Measurements from ENCODE around the gene ACAP3.
A peak's percentile ranks its signal among the peaks of the same experiment; 100 is the strongest.

Gene ACAP3

DNA sequence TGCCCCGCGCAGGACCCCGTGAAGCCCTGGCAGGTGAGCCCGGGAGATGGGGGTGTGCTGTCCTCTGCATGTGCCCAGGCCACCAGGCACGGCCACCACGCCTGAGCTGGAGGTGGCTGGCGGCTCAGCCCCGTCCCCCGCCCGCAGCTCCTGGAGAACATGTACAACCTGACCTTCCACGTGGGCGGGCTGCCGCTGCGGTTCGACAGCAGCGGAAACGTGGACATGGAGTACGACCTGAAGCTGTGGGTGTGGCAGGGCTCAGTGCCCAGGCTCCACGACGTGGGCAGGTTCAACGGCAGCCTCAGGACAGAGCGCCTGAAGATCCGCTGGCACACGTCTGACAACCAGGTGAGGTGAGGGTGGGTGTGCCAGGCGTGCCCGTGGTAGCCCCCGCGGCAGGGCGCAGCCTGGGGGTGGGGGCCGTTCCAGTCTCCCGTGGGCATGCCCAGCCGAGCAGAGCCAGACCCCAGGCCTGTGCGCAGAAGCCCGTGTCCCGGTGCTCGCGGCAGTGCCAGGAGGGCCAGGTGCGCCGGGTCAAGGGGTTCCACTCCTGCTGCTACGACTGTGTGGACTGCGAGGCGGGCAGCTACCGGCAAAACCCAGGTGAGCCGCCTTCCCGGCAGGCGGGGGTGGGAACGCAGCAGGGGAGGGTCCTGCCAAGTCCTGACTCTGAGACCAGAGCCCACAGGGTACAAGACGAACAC lies 25.2 kb upstream of the ACAP3 start:
- TF ChIP-seq POLR2AphosphoS5 (IDR thresholded peaks at IDR 0.05; ENCODE audit: low read depth) (peak; percentile 32; the same call in 1 of the 2 replicates), GABPA (IDR thresholded peaks at IDR 0.05; ENCODE audit: low read depth) (no peak)
- no peaks in the 10 kb centered on the region for H3K27me3 ChIP-seq (ENCODE audit: insufficient read depth, poor library complexity, severe bottlenecking)
- DNase-seq (ENCODE audit: low read depth in 1 of 2, low spot score in 1 of 2): no peak
- H3K4me3 ChIP-seq (replicated peaks; ENCODE audit: insufficient read depth, low read length): no peak overlapping the region
- H3K27ac ChIP-seq (replicated peaks): no peak overlapping the region

DNA sequence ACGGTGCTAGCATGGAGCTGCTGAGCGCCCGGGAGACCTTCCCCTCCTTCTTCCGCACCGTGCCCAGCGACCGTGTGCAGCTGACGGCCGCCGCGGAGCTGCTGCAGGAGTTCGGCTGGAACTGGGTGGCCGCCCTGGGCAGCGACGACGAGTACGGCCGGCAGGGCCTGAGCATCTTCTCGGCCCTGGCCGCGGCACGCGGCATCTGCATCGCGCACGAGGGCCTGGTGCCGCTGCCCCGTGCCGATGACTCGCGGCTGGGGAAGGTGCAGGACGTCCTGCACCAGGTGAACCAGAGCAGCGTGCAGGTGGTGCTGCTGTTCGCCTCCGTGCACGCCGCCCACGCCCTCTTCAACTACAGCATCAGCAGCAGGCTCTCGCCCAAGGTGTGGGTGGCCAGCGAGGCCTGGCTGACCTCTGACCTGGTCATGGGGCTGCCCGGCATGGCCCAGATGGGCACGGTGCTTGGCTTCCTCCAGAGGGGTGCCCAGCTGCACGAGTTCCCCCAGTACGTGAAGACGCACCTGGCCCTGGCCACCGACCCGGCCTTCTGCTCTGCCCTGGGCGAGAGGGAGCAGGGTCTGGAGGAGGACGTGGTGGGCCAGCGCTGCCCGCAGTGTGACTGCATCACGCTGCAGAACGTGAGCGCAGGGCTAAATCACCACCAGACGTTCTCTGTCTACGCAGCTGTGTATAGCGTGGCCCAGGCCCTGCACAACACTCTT lies 24.5 kb upstream of the ACAP3 start:
- Histone ChIP-seq H3K27me3 (ENCODE audit: insufficient read depth, poor library complexity, severe bottlenecking) (no peaks in the 10 kb centered on the region), H3K4me3 (replicated peaks; ENCODE audit: insufficient read depth, low read length) (no peak overlapping the region), H3K27ac (replicated peaks) (no peak overlapping the region)
- DNase-seq (ENCODE audit: low read depth in 1 of 2, low spot score in 1 of 2): no peak
- no peak for TF ChIP-seq SPI1 (IDR thresholded peaks at IDR 0.05; ENCODE audit: borderline replicate concordance, low read depth)
- 0 out of 2 replicates have a peak, but pooled peaks have one; percentile 14 for TF ChIP-seq POLR2AphosphoS5 (IDR thresholded peaks at IDR 0.05; ENCODE audit: low read depth)

DNA sequence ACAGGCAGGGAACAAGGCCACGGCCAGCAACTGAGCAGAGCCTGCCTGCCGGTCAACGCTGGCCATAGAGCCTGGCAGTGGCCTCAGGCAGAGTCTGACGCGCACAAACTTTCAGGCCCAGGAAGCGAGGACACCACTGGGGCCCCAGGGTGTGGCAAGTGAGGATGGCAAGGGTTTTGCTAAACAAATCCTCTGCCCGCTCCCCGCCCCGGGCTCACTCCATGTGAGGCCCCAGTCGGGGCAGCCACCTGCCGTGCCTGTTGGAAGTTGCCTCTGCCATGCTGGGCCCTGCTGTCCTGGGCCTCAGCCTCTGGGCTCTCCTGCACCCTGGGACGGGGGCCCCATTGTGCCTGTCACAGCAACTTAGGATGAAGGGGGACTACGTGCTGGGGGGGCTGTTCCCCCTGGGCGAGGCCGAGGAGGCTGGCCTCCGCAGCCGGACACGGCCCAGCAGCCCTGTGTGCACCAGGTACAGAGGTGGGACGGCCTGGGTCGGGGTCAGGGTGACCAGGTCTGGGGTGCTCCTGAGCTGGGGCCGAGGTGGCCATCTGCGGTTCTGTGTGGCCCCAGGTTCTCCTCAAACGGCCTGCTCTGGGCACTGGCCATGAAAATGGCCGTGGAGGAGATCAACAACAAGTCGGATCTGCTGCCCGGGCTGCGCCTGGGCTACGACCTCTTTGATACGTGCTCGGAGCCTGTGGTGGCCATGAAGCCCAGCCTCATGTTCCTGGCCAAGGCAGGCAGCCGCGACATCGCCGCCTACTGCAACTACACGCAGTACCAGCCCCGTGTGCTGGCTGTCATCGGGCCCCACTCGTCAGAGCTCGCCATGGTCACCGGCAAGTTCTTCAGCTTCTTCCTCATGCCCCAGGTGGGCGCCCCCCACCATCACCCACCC lies 23.6 kb upstream of the ACAP3 start, which contains the start of gene TAS1R3:
Gene TAS1R3, plus strand, starts transcription at position 213 of the 898 bp plus-strand sequence. Its CDS starts 66 bp downstream, at position 279.
- no peak for TF ChIP-seq POLR2AphosphoS5 (IDR thresholded peaks at IDR 0.05; ENCODE audit: low read depth)
- no peak for TF ChIP-seq SPI1 (IDR thresholded peaks at IDR 0.05; ENCODE audit: borderline replicate concordance, low read depth)
- TF ChIP-seq, protein P1, sequence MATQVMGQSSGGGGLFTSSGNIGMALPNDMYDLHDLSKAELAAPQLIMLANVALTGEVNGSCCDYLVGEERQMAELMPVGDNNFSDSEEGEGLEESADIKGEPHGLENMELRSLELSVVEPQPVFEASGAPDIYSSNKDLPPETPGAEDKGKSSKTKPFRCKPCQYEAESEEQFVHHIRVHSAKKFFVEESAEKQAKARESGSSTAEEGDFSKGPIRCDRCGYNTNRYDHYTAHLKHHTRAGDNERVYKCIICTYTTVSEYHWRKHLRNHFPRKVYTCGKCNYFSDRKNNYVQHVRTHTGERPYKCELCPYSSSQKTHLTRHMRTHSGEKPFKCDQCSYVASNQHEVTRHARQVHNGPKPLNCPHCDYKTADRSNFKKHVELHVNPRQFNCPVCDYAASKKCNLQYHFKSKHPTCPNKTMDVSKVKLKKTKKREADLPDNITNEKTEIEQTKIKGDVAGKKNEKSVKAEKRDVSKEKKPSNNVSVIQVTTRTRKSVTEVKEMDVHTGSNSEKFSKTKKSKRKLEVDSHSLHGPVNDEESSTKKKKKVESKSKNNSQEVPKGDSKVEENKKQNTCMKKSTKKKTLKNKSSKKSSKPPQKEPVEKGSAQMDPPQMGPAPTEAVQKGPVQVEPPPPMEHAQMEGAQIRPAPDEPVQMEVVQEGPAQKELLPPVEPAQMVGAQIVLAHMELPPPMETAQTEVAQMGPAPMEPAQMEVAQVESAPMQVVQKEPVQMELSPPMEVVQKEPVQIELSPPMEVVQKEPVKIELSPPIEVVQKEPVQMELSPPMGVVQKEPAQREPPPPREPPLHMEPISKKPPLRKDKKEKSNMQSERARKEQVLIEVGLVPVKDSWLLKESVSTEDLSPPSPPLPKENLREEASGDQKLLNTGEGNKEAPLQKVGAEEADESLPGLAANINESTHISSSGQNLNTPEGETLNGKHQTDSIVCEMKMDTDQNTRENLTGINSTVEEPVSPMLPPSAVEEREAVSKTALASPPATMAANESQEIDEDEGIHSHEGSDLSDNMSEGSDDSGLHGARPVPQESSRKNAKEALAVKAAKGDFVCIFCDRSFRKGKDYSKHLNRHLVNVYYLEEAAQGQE (IDR thresholded peaks at IDR 0.05; ENCODE audit: insufficient replicate concordance, low read depth): no peak
- TF ChIP-seq GABPA (IDR thresholded peaks at IDR 0.05; ENCODE audit: low read depth): no peak
- no peak for TF ChIP-seq CTCF (IDR thresholded peaks at IDR 0.05; ENCODE audit: insufficient read depth, low read length)
- no peak within 1 kb of the TSS for H3K4me3 ChIP-seq (replicated peaks; ENCODE audit: insufficient read depth, low read length)
- DNase-seq (ENCODE audit: low read depth in 1 of 2, low spot score in 1 of 2): peak in 1 of 2 experiments; percentile 25
- H3K27ac ChIP-seq (replicated peaks): 0 out of 2 replicates have a peak within 1 kb of the TSS, but pooled peaks have one; percentile 13
- no peaks in the 10 kb centered on the region for H3K27me3 ChIP-seq (ENCODE audit: insufficient read depth, poor library complexity, severe bottlenecking)

DNA sequence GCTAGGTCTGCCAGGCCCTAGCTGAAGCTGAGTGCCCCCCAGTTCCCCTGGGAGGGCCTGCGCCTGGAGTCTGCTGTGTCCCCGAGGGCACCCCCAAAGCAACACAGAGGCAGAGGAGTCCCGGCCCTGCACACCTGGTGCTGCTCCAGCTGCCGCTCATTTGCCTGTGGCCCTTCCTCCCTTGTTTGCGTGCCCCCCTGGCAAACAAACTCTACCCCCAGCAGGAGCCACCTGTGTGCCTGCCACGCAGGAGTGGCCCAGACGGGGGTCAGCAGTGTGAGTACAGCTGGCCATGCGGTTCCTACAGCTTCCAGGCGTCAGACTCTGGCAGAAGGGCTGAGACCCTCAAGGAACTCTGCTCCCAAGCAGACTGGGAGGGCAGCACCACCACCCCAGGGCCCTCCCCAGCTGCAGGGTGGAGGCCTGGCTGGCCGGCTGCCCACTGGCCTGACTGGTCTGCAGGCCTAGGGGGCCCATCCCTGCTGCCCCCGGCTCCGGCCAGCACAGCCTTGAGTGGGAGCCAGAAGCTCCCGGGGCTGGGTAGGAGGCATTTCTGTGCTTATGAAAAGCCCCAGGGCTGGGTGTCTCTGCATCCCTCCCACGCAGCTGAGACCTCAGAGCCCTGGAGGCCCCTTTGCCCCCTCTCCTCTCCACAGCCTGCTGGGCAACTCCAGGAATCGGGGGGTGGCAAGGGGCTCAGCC lies 22.8 kb upstream of the ACAP3 start:
- Histone ChIP-seq H3K27ac (replicated peaks) (0 out of 2 replicates have a peak overlapping the region, but pooled peaks have one; percentile 13), H3K4me3 (replicated peaks; ENCODE audit: insufficient read depth, low read length) (no peak overlapping the region), H3K27me3 (ENCODE audit: insufficient read depth, poor library complexity, severe bottlenecking) (no peaks in the 10 kb centered on the region)
- TF ChIP-seq, protein P1 (IDR thresholded peaks at IDR 0.05; ENCODE audit: insufficient replicate concordance, low read depth): no peak
- no peak for TF ChIP-seq SPI1 (IDR thresholded peaks at IDR 0.05; ENCODE audit: borderline replicate concordance, low read depth)
- TF ChIP-seq POLR2AphosphoS5 (IDR thresholded peaks at IDR 0.05; ENCODE audit: low read depth): no peak
- no peak for TF ChIP-seq CTCF (IDR thresholded peaks at IDR 0.05; ENCODE audit: insufficient read depth, low read length)
- no peak for TF ChIP-seq GABPA (IDR thresholded peaks at IDR 0.05; ENCODE audit: low read depth)
- DNase-seq (ENCODE audit: low read depth in 1 of 2, low spot score in 1 of 2): no peak

Data from HL-60 (cell line).